ENCODE data around the gene PRKAG3. TPM values are rescaled to one million over a fixed set of nuclear protein-coding genes. Genes with fewer than 3 reads are reported as not detected.
A peak's percentile ranks its signal among the peaks of the same experiment; 100 is the strongest.

The PRKAG3 gene
- polyA plus RNA-seq, 1 of the 3 experiments (the other 2 are of a cell fraction): not detected

- H2AFZ ChIP-seq (ENCODE audit: low read depth): no peak overlapping the region
- no peaks in the 10 kb centered on the region for H3K36me3 ChIP-seq (replicated peaks in 1 of 2; ENCODE audit: control insufficient read depth in 1 of 2, insufficient read depth in 2 of 2, low read length in 1 of 2)
- no peak overlapping the region for H3K9ac ChIP-seq
- H3K4me1 ChIP-seq (ENCODE audit: control insufficient read depth in 1 of 2, insufficient read depth in 2 of 2, low read depth in 1 of 2, low read length in 1 of 2): peaks cover 3 to 55% of the 10 kb centered on the region in 2 experiments; a peak in 2 of 4 replicates
- no peak overlapping the region for H3K4me2 ChIP-seq
- CTCF ChIA-PET: interaction anchor here (1.0 to 16.1 kb wide), 11 partner anchors 12 to 303 kb away, joined by 3 to 249 read pairs (median 4); partner anchors contain the start of gene WNT10A
- H3K27me3 ChIP-seq (ENCODE audit: insufficient read depth): peaks cover 23% of the 10 kb centered on the region
- H3K79me2 ChIP-seq (ENCODE audit: insufficient read depth): no peaks in the 10 kb centered on the region
- 95% methylated on average over 5 of the region's 5 CpGs for WGBS (ENCODE audit: low lambda C conversion rate)
- TF ChIP-seq GABPA (IDR thresholded peaks at IDR 0.05; ENCODE audit: low read depth): no peak
- no peak for TF ChIP-seq FOSL2 (IDR thresholded peaks at IDR 0.05; ENCODE audit: borderline replicate concordance, low read depth)
- no peak for TF ChIP-seq TEAD4 (IDR thresholded peaks at IDR 0.05; ENCODE audit: borderline replicate concordance, insufficient read depth)
- TF ChIP-seq ELF1 (IDR thresholded peaks at IDR 0.05): no peak
- TF ChIP-seq TCF12 (IDR thresholded peaks at IDR 0.05): no peak
- no peak for TF ChIP-seq MAX (IDR thresholded peaks at IDR 0.05; ENCODE audit: low read depth)
- no peak for TF ChIP-seq CTCF (IDR thresholded peaks at IDR 0.05)
- TF ChIP-seq FOXM1 (IDR thresholded peaks at IDR 0.05; ENCODE audit: low read depth): no peak
- no peak for TF ChIP-seq NFIC (IDR thresholded peaks at IDR 0.05; ENCODE audit: borderline replicate concordance)
- TF ChIP-seq JUND (IDR thresholded peaks at IDR 0.05): no peak
- H3F3A ChIP-seq (replicated peaks; ENCODE audit: insufficient read depth): no peaks in the 10 kb centered on the region
- H4K20me1 ChIP-seq (ENCODE audit: insufficient read depth): no peaks in the 10 kb centered on the region
- H3K9me2 ChIP-seq: no peaks in the 10 kb centered on the region
- H3K9me3 ChIP-seq: no peaks in the 10 kb centered on the region
- H3K4me3 ChIP-seq (ENCODE audit: low read depth in 2 of 2, low read length in 1 of 2): no peak overlapping the region
- POLR2A ChIA-PET: interaction anchor here (1.6 kb wide), 1 partner anchor 107 kb away, joined by 6 read pairs; no protein-coding TSS in a partner anchor
- no peak for DNase-seq
- peak overlapping the region in 1 of 2 experiments; percentile 96; a peak in 2 of 4 replicates for H3K27ac ChIP-seq (ENCODE audit: low read depth in 2 of 2, low read length in 1 of 2)
These were observed 23.3 kb upstream of the PRKAG3 start for GRCh38 chr2:218854860-218855259.

- peaks cover 3 to 50% of the 10 kb centered on the region in 2 experiments; a peak in 2 of 4 replicates for H3K4me1 ChIP-seq (ENCODE audit: control insufficient read depth in 1 of 2, insufficient read depth in 2 of 2, low read depth in 1 of 2, low read length in 1 of 2)
- H3K36me3 ChIP-seq (replicated peaks in 1 of 2; ENCODE audit: control insufficient read depth in 1 of 2, insufficient read depth in 2 of 2, low read length in 1 of 2): no peaks in the 10 kb centered on the region
- H3K79me2 ChIP-seq (ENCODE audit: insufficient read depth): no peaks in the 10 kb centered on the region
- H3K9ac ChIP-seq: no peak overlapping the region
- H4K20me1 ChIP-seq (ENCODE audit: insufficient read depth): no peaks in the 10 kb centered on the region
- DNase-seq: no peak
- H3K27me3 ChIP-seq (ENCODE audit: insufficient read depth): peaks cover 15% of the 10 kb centered on the region
- H3F3A ChIP-seq (replicated peaks; ENCODE audit: insufficient read depth): no peaks in the 10 kb centered on the region
- H3K9me3 ChIP-seq: no peaks in the 10 kb centered on the region
- H3K9me2 ChIP-seq: no peaks in the 10 kb centered on the region
- CTCF ChIA-PET: interaction anchor here (0.6 to 16.1 kb wide), 28 partner anchors 8 to 637 kb away, joined by 3 to 249 read pairs (median 3); partner anchors contain the start of genes FEV and WNT10A
- H3K4me3 ChIP-seq (ENCODE audit: low read depth in 2 of 2, low read length in 1 of 2): no peak overlapping the region
- WGBS (ENCODE audit: low lambda C conversion rate): 66% methylated on average over 5 of the region's 5 CpGs
- H3K4me2 ChIP-seq: no peak overlapping the region
- H3K27ac ChIP-seq (ENCODE audit: low read depth in 2 of 2, low read length in 1 of 2): no peak overlapping the region
- no peak overlapping the region for H2AFZ ChIP-seq (ENCODE audit: low read depth)
- POLR2A ChIA-PET: no interaction called here
- TF ChIP-seq SIN3A (IDR thresholded peaks at IDR 0.05; ENCODE audit: borderline replicate concordance, low read depth, low read length): no peak
- TF ChIP-seq TCF12 (IDR thresholded peaks at IDR 0.05): peak; percentile 79
- no peak for TF ChIP-seq TAF1 (IDR thresholded peaks at IDR 0.05; ENCODE audit: borderline replicate concordance, low read depth, low read length)
- no peak for TF ChIP-seq CTCF (IDR thresholded peaks at IDR 0.05)
- peak; percentile 85 for TF ChIP-seq PBX3 (IDR thresholded peaks at IDR 0.05)
- TF ChIP-seq MEF2A (IDR thresholded peaks at IDR 0.05; ENCODE audit: borderline replicate concordance, low read depth): no peak
- no peak for TF ChIP-seq MAX (IDR thresholded peaks at IDR 0.05; ENCODE audit: low read depth)
- TF ChIP-seq RXRA (IDR thresholded peaks at IDR 0.05; ENCODE audit: borderline replicate concordance, low read depth): no peak
- TF ChIP-seq ELF1 (IDR thresholded peaks at IDR 0.05): no peak
- no peak for TF ChIP-seq YY1 (IDR thresholded peaks at IDR 0.05; ENCODE audit: low read depth)
- no peak for TF ChIP-seq GATA2 (CRISPR knock-in tag; IDR thresholded peaks at IDR 0.05)
- TF ChIP-seq NRF1 (IDR thresholded peaks at IDR 0.05; ENCODE audit: low read depth, low read length): no peak
- TF ChIP-seq NFIC (IDR thresholded peaks at IDR 0.05; ENCODE audit: borderline replicate concordance): no peak
- TF ChIP-seq MXI1 (IDR thresholded peaks at IDR 0.05; ENCODE audit: low read depth, low read length): no peak
- no peak for TF ChIP-seq CHD2 (IDR thresholded peaks at IDR 0.05; ENCODE audit: low read length, partially characterized antibody)
- peak; percentile 68; the same call in 1 of the 2 replicates for TF ChIP-seq FOSL2 (IDR thresholded peaks at IDR 0.05; ENCODE audit: borderline replicate concordance, low read depth)
- TF ChIP-seq EZH2phosphoT487 (IDR thresholded peaks at IDR 0.05; ENCODE audit: borderline replicate concordance, low read depth): no peak
These were observed 22.2 kb upstream of the PRKAG3 start for GRCh38 chr2:218853766-218854165.

Data from SK-N-SH (cell line).